ENCODE data around the gene CCNY.

DNA sequence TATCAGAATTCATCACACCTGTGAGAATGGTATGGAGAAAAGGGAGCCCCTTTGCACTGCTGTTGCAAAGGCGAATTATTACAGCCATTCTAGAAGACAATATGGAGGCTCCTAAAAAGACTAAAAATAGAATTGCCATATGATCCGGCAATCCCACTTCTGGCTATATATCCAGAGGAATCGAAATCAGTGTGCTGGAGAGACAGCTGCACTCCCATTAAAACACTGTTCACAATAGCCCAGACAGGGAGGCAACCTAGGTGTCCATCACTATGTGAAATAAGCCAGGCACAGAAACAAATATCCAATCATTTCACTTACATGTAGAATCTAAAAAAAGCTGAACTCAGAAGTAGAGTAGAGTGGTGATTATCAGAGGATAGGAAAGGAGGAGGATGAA lies 242.8 kb downstream of the CCNY start:
- no peak for TF ChIP-seq CTCF (conservative IDR thresholded peaks at IDR 0.05; ENCODE audit: low read length)
- no peak for TF ChIP-seq EZH2phosphoT487 (IDR thresholded peaks at IDR 0.05; ENCODE audit: borderline replicate concordance)

Measured in Loucy (cell line).